ENCODE results near the gene CDHR3.

The CDHR3 gene

DNA sequence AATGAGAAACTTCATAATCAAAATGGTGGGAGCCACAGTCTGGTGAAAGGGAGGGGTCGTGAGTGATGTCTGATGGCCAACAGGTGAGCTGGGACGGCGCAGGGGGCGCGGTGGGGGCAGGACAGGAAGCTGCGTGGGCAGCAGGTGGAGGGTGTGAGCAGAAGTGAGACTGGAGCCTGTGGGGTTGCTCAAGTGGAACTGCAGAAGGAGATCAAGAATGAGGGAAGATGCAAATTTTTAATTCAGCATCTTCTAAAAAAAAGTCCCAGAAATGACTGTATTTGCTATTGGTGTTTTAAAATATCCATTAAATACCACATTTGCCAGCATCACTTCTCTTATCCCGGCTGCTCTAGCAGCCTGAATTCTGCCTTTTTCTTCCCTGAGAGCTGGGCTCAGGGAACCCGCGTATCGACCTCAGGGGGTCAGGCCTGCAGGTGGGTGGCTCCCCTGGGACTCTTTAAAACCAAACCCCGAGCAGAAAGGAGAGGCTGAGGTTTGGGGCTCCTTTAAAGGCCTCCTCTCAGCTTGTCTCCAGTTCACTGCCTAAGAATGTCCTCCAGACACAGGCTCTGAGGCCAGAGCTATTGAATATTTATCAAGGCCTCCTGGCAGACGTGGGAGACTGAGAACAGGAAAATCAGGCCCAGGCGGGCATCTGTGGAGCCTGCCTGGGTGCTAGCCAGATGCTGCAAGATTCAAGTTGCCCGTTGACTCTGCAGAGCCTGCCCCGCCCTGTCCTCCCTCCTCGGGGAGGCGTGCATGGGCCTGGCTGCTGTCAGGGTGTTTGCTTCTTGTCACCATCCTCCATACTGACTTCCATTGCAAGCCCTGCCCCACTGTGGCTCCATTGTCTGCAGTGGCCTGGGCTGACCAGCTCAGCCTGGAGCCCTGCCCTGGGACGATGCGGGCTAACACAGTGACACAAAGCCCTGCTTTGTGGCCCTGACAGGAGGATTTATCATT, 95.2 kb downstream of the CDHR3 start:
- Histone ChIP-seq H3K27ac (ENCODE audit: low read depth, low read length) (peak overlapping the region; percentile 97), H3K27me3 (ENCODE audit: low read length) (no peaks in the 10 kb centered on the region), H3K4me3 (ENCODE audit: insufficient read depth, low read length, poor library complexity, severe bottlenecking) (peak overlapping the region; percentile 29), H2AFZ (ENCODE audit: low read depth, low read length, severe bottlenecking) (no peak overlapping the region), H3K9me2 (replicated peaks; ENCODE audit: insufficient read depth, low read length) (no peaks in the 10 kb centered on the region), H3K9me3 (ENCODE audit: insufficient read depth, low read length) (0 out of 2 replicates have a peak, but pooled peaks cover 7% of the 10 kb centered on the region), H3K79me2 (ENCODE audit: insufficient read depth, low read length) (peaks cover 36% of the 10 kb centered on the region), H3F3A (ENCODE audit: insufficient read depth) (peaks cover 91% of the 10 kb centered on the region), H3K36me3 (ENCODE audit: low read length) (peaks cover 5% of the 10 kb centered on the region; the same call in 1 of the 2 replicates), H3K9ac (ENCODE audit: low read length) (peak overlapping the region; percentile 76), H4K20me1 (ENCODE audit: low read depth, low read length) (no peaks in the 10 kb centered on the region), H3K4me2 (ENCODE audit: low read depth, low read length, poor library complexity, severe bottlenecking) (peak overlapping the region; percentile 70)
- TF ChIP-seq EZH2phosphoT487 (conservative IDR thresholded peaks at IDR 0.05; ENCODE audit: low read length) (no peak), CTCF (IDR thresholded peaks at IDR 0.05; ENCODE audit: insufficient read depth, low read length, poor library complexity, severe bottlenecking) (no peak)

- Histone ChIP-seq H3K9me2 (replicated peaks; ENCODE audit: insufficient read depth, low read length) (no peaks in the 10 kb centered on the region), H3F3A (ENCODE audit: insufficient read depth) (peaks cover 91% of the 10 kb centered on the region), H3K27me3 (ENCODE audit: low read length) (no peaks in the 10 kb centered on the region), H3K4me3 (ENCODE audit: insufficient read depth, low read length, poor library complexity, severe bottlenecking) (peak overlapping the region; percentile 21), H3K79me2 (ENCODE audit: insufficient read depth, low read length) (peaks cover 36% of the 10 kb centered on the region), H3K27ac (ENCODE audit: low read depth, low read length) (peak overlapping the region; percentile 97), H3K9me3 (ENCODE audit: insufficient read depth, low read length) (0 out of 2 replicates have a peak, but pooled peaks cover 7% of the 10 kb centered on the region), H3K36me3 (ENCODE audit: low read length) (peaks cover 5% of the 10 kb centered on the region; the same call in 1 of the 2 replicates), H3K4me2 (ENCODE audit: low read depth, low read length, poor library complexity, severe bottlenecking) (peak overlapping the region; percentile 70), H4K20me1 (ENCODE audit: low read depth, low read length) (no peaks in the 10 kb centered on the region), H2AFZ (ENCODE audit: low read depth, low read length, severe bottlenecking) (no peak overlapping the region), H3K9ac (ENCODE audit: low read length) (peak overlapping the region; percentile 76)
- no peak for TF ChIP-seq EZH2phosphoT487 (conservative IDR thresholded peaks at IDR 0.05; ENCODE audit: low read length)
- no peak for TF ChIP-seq CTCF (IDR thresholded peaks at IDR 0.05; ENCODE audit: insufficient read depth, low read length, poor library complexity, severe bottlenecking)
Observed at GRCh38 chr7:106058928-106059324, 95.9 kb downstream of the CDHR3 start.

DNA sequence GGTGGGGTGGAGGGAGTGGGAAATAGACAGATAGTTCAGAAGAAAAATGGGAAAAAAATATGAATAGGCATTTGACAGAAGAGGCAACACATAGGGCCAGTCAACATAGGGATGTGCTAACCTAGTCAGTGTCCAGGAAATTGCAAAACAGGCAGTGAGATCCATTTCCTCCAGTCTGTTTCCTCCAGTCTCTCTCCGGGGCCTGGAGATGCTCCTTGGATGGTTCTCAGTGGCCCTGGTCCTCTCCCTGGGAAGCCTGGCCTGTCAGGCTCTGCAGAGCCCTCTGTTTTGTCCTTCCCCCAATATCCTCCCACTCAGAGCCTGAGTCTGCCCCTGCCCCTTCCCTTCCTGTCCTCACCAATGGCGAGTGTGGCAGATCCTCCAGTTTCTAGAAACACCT, 96.5 kb downstream of the CDHR3 start:
- Histone ChIP-seq H3K9me3 (ENCODE audit: insufficient read depth, low read length) (0 out of 2 replicates have a peak, but pooled peaks cover 7% of the 10 kb centered on the region), H3K27ac (ENCODE audit: low read depth, low read length) (peak overlapping the region; percentile 97), H3K4me2 (ENCODE audit: low read depth, low read length, poor library complexity, severe bottlenecking) (peak overlapping the region; percentile 70), H3K36me3 (ENCODE audit: low read length) (peaks cover 5% of the 10 kb centered on the region; the same call in 1 of the 2 replicates), H3K4me3 (ENCODE audit: insufficient read depth, low read length, poor library complexity, severe bottlenecking) (peak overlapping the region; percentile 21), H4K20me1 (ENCODE audit: low read depth, low read length) (no peaks in the 10 kb centered on the region), H3K9me2 (replicated peaks; ENCODE audit: insufficient read depth, low read length) (no peaks in the 10 kb centered on the region), H3K79me2 (ENCODE audit: insufficient read depth, low read length) (peaks cover 32% of the 10 kb centered on the region), H2AFZ (ENCODE audit: low read depth, low read length, severe bottlenecking) (no peak overlapping the region), H3F3A (ENCODE audit: insufficient read depth) (peaks cover 89% of the 10 kb centered on the region), H3K9ac (ENCODE audit: low read length) (peak overlapping the region; percentile 76), H3K27me3 (ENCODE audit: low read length) (no peaks in the 10 kb centered on the region)
- no peak for TF ChIP-seq EZH2phosphoT487 (conservative IDR thresholded peaks at IDR 0.05; ENCODE audit: low read length)
- no peak for TF ChIP-seq CTCF (IDR thresholded peaks at IDR 0.05; ENCODE audit: insufficient read depth, low read length, poor library complexity, severe bottlenecking)

Measured in SU-DHL-6 (cell line).